NCI-H510A treated with DMSO at 0.1 percent for 48 hours (cell line): ENCODE measurements around the gene GRWD1.

Experiments used
- DNase-seq: peaks from one replicate; lab custom pipeline; 2025; lab: John Stamatoyannopoulos, UW

The GRWD1 gene

DNA sequence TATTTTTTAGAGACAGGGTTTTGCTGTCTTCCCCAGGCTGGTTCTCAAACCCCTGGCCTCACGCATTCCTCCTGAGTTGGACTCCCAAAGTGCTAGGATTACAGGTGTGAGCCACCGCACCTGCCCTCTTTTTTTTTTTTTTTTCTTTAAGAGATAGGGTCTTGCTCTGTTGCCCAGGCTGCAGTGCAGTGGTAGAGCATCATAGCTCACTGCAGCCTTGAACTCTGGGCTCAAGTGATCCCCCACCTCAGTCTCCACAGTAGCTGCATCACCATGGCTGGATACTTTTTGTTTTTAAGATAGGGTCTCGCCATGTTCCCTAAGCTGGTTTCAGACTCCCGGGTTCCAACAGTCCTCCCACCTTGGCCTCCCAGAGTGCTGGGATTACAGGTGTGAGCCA is 11.1 kb downstream of the GRWD1 start:
- DNase-seq: no peak

DNA sequence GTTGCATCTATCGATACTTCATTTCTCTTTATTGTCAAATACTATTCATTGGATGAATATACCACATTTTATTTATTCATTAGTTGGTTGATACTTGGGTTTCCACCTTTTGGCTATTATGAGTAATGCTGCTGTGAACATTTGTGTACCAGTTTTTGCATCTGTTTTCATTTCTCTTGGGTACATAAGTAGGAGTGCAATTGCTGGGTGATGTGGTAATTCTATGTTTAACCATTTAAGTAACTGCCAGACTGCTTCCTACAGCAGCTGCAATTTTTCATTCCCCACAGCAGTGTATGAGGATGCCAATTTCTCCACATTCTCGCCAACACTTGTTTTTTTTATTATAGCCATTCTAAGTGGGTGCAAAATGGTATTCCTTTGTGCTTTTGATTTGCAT is 12.2 kb downstream of the GRWD1 start:
- DNase-seq: no peak

DNA sequence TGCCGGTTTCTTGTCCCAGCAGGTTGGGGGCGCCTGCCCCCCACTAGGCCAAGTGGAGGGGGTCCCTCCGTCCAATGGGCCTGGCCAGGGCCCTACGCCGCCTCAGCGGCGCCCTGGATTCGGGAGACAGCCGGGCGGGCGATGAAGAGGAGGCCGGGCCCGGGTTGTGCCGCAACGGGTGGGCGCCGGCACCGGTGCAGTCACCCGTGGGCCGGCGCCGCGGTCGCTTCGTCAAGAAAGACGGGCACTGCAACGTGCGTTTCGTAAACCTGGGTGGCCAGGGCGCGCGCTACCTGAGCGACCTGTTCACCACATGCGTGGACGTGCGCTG is 15.8 kb downstream of the GRWD1 start:
- DNase-seq: no peak

DNA sequence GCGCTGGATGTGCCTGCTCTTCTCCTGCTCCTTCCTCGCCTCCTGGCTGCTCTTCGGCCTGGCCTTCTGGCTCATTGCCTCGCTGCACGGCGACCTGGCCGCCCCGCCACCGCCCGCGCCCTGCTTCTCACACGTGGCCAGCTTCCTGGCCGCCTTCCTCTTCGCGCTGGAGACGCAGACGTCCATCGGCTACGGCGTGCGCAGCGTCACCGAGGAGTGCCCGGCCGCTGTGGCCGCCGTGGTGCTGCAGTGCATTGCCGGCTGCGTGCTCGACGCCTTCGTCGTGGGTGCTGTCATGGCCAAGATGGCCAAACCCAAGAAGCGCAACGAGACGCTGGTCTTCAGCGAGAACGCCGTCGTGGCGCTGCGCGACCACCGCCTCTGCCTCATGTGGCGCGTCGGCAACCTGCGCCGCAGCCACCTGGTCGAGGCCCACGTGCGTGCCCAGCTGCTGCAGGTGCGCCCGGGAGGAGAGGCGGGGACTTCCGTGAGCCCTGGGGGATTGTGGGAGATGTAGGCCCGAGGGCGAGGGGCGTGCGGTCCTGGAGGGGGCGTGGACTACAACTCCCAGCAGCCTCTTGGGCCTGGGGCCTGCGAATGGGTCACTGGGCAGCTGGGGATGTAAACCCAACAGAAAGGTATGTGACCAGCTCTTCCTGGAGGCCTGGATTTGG is 16.3 kb downstream of the GRWD1 start:
- no peak for DNase-seq

DNA sequence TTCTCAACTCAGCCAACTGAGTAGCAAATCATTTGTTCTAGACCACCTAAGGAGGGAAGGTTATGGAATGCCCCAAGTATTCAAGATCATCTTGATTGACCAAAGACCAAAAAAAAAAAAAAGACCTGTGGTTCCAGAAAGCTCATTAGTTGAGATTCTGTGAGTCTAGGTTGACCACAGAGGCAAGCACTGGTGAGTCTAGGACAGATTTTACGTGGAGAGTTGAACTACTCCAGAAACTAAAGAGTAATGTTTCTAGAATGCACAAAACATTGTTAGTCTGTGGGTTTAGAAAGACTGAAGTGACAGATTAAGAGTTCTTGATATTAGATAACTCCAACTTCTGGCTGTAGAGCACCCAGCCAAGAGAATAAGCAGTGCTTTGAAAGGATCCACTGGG is 19.4 kb downstream of the GRWD1 start:
- no peak for DNase-seq

DNA sequence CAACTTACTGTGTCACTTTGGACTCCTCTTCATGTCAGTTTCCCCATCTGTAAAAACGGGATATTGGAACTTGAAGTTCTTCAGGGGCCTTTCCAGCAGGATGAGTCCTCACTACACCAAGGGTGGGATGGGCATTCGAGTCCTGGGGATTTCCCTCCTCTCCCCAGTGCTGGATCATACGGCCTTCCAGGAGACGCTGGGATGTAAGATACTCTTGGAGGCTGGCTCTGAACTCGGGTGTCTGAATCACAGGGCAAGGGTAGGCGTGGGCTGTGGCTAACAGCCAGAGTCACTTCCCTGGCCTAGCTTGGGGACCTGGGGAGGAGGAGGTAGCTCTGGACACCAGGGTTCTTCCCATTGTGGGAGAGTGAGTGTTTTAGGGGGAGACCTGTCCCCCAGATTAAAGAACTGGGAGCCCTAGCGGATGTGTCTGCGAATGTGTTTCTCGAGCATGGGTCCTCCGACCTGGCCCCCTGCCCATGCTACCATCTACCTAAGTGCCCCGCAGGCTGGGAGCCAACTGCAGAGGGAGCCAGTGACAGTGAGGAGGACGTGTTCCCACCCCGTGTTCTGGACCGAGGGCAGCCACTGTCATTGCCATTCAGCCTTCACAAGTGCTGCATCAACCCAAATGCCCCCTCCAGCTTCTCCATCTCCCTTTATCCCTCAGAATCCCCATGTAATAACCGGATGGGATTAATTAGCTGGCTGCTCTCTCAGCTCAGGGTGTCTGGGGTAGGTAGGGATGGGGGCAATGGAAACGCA is 21.0 kb downstream of the GRWD1 start:
- no peak for DNase-seq

DNA sequence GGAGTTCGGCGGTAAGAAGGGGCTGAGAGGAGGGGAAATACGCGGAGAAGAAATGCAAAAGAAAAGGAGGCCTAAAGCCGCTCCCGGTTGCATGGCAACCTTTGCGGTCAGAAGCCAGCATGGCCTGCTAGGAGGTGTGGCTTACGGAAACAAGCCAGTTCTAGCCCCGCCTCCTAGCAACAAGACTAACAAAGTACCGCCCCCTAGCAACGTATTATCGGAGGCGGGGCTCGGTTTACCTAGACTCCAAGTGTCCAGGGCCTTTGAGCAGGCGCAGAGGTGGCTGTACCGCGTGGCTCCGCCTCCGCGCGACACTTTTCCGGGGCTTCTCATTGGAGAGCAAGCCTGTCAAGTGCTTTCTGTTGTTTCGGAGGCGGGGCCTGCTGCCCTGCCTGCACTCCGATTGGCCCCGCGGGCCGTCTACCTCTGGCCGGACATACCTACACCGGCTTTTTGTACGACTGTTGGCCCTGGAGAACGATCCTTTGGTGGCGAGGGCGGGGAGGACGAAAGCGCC is 23.0 kb downstream of the GRWD1 start:
- peak; percentile 99 for DNase-seq

DNA sequence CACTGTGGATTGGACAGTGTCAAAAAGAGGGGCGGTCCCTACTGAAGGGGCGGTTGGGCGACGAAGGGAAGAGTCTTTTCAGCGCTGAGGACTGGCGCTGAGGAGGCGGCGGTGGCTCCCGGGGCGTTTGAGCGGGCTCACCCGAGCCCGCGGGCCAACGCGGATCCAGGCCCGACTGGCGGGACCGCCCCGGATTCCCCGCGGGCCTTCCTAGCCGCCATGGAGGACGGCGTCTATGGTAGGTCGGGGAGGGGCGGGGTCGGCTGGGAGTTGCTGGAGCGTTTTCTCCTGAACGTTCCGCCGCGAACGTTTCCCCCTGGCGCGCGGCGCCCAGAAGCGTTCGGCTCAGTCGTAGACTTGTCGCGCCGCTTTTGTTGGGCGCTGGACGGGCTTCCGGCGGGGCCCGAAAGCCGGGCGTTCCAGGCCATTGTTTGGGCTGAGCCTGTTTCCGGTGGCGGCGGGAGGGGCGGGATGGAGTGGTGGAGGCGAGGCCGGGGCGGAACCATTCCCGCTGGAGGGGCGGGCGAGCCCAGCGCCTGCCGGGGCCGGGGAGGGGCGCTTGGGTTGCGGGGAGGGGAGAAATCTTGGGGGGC is 23.6 kb downstream of the GRWD1 start, which contains the start of gene CYTH2:
Gene CYTH2, plus strand, starts transcription at position 81 of the 593 bp plus-strand sequence. Its CDS starts 139 bp downstream, at position 220.
- peak; percentile 40 for DNase-seq

DNA sequence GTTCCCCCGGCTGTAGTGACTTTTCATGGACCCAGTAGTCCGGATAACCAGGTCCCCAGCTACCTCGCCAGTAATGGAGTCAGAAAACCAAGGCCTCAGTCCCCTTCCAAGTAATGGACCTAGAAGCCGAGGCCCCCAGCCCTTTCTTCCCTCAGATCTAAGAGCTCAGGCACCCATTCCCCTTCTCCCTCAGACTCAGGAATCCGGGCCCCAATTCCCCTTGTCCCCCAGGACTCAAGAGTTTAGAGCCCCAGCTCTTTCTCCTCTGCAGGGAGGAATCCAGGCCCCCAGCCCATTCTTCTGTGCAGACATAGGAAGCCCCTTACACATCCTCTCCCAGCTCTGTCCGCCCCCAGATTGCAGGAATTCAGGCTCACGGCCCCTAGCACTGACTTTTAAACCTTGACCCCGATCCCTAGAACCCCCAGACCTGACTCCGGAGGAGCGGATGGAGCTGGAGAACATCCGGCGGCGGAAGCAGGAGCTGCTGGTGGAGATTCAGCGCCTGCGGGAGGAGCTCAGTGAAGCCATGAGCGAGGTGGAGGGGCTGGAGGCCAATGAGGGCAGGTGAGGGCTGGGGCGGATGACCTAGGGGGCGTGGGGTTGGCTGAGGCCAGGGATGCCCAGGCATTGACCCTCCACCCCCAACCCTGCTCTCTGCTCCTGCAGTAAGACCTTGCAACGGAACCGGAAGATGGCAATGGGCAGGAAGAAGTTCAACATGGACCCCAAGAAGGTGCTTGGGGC is 24.3 kb downstream of the GRWD1 start:
- DNase-seq: no peak

DNA sequence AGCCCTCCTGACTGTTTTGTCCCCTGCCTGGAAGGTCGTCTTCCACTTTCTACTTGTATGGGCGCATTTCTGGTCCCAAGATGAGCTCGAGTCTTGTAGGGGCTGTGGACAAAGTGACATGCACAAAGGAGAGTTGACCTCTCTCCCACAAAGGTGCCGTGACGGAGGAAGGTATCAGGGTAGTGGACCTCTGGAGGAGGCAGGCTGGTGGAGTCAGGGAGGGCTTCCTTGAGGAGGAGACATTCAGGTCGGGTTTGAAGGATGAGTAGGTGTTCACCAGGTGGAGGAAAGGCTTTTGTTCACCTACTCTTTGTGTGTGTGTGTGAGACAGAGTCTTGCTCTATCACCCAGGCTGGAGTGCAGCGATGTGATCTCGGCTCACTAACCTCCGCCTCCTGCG is 25.1 kb downstream of the GRWD1 start:
- no peak for DNase-seq

DNA sequence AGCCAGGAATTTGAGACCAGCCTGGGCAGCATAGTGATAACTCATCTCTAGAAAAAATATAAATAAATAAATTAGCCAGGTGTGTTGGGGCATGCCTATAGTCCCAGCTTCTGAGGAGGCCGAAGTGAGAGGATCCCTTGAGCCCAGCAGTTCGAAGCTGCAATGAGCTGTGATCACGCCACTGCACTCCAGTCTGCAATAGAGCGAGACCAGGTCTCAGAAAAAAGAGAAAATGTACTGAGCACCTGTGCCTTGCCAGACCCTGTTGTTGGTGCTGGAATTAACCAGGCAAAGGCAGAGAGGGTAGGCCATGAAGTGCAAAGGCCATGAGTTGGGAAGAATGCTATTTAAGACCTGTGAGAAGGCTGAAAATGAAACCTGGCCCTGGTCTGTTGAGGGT is 26.1 kb downstream of the GRWD1 start:
- no peak for DNase-seq

DNA sequence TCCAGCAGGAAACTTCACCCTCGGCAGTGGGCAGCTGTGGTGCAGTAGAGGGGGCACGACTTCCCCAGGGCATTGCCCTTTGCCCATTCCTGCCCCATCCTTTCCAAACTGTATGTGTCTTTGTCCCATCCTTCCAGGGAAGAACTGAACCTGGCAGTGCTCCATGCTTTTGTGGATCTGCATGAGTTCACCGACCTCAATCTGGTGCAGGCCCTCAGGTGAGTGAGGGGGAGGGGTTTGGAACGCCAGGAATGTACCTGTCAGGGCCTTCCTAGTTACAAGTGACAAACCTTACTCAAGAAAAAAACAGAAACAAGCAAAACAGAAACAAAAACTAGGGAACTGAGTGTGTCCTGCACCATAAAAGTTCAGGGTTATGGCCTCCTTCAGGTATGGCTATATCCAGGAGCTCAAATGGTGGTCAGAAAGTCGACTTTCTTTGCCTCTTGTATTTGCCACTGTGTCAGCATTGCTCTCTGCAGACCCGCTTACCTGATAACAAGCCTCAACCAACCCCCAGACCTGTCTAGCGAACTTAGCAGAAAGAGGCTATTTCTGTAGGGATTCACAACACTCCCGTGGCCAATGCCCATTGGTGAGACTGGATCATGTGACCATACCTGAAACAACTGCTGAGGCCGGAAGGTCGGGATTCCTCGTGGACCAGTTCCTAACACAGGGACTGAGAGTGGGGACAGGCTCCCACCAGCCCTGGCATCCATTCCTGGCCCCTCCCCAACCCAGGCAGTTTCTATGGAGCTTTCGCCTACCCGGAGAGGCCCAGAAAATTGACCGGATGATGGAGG is 27.6 kb downstream of the GRWD1 start:
- DNase-seq: no peak

DNA sequence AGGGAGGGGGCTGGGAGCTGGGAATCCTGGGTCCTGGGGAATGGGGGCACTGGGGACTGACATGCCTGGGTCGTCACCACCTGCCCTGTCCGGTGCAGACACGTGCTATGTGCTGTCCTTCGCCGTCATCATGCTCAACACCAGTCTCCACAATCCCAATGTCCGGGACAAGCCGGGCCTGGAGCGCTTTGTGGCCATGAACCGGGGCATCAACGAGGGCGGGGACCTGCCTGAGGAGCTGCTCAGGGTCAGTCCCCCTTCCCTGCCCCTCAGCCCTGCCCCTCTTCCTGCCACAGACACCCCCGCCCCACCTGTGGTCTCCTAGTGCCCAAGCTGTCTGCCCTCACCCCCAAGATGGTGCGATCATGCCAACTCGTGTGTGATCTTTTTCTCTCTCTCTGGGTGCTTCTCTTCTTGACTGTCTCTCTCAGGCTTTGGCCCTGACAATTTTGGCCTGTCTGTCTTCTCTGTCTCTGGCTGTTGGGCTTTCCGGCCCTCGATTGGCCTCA is 28.4 kb downstream of the GRWD1 start:
- no peak for DNase-seq

DNA sequence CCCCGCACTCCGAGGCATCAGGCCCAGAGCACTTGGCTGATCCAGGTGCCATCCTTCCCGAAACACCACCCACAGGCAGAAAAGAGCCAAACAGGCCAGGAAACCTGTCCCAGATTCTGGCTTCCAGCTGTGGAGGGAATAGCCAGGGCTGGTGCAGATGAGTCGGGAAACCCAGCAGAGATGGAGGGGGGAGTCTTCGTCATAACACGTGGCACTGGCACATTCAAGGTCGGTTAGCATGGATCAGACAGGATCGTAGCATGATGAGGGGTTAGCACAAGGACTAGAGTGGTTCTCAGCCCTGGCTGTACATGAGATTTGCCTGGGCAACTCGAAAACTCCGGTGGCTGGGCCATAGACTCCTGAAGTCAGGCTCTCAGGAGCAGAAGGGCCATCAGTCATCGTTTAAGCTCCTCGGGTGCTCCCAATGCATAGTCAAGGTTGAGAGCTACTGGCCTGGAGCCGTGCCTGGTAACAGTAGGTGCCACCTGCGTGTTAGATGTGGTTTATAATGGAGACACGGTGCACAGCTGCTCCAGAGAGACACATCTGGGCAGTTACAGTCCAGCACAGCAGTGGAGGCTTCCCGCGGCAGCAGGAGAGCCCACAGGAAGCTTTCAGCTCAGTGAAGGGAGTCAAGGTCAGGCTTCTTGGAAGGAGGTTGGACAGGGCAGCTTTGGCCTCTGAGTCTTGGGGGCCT is 29.7 kb downstream of the GRWD1 start:
- no peak for DNase-seq

DNA sequence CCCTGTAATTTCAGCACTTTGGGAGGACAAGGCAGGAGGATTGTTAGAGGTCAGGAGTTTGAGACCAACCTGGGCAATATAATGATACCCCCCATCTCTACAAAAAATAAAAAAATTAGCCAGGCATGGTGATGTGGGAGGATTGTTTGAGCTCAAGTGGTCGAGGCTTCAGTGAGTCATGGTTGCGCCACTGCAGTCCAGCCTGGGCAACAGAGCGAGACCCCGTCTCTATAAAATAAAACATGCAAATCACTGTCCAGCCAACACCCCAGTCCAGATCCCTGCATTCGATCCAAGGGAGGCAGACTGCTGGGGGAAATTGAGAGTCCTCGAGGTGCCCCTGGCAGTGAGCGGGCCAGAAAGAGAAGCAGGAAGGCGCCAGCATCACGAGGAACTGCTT is 30.4 kb downstream of the GRWD1 start:
- DNase-seq: no peak

DNA sequence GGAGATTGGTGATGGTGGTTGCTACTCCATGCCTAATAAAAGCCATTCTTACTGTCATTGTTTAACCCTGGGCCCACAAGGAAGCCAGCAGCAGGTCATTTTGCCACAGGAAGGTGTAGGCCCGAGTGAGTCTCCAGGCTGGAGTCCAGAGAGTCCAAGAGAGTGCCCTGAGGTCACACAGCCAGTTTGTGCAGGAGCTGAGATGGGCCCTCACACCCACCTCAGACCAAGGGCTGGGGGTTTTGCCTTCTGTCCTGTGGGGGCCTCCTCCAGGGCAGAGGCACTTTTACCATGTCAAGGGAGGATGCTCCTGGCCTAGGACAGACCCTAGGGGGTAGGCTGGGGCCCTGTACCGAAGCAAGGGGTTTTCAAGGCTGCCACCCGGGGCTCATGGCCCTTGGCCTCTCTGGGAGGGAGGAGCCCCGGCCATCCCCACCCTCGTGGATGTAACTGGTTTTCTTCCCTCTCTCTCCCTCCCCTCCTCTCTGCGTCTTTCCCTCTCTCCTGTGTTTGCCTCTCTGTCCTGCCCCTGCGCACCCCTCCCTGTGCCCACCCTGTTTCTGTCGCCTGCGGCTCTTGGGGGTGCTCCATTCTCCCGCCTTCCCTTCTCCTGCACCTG is 31.4 kb downstream of the GRWD1 start:
- no peak for DNase-seq

DNA sequence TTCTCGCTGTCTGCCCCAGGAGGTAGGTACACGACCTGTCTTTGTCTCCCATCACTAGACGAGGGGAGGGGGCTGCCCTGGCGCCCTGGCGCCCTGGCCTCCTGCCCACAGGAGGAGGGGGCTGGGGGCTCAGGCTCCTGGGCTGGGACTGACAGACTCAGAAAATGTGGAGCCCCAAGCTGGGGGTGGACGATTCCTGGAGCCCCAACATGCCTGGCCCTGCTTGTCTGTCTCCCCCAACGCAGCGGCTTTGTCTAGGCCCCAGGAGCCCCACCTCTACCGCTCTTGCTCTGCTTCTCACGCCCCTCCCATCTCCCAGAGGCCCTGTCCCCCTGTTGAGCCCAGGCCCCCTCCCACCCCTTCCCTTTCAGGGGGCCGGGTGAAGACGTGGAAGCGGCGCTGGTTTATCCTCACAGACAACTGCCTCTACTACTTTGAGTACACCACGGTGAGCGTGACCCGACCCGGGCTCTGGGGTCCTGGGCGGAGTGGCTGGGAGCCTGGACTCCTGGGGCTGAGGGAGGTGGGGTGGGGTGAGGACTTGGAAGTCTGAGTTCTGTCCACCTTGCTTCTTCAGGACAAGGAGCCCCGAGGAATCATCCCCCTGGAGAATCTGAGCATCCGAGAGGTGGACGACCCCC is 32.0 kb downstream of the GRWD1 start:
- no peak for DNase-seq

DNA sequence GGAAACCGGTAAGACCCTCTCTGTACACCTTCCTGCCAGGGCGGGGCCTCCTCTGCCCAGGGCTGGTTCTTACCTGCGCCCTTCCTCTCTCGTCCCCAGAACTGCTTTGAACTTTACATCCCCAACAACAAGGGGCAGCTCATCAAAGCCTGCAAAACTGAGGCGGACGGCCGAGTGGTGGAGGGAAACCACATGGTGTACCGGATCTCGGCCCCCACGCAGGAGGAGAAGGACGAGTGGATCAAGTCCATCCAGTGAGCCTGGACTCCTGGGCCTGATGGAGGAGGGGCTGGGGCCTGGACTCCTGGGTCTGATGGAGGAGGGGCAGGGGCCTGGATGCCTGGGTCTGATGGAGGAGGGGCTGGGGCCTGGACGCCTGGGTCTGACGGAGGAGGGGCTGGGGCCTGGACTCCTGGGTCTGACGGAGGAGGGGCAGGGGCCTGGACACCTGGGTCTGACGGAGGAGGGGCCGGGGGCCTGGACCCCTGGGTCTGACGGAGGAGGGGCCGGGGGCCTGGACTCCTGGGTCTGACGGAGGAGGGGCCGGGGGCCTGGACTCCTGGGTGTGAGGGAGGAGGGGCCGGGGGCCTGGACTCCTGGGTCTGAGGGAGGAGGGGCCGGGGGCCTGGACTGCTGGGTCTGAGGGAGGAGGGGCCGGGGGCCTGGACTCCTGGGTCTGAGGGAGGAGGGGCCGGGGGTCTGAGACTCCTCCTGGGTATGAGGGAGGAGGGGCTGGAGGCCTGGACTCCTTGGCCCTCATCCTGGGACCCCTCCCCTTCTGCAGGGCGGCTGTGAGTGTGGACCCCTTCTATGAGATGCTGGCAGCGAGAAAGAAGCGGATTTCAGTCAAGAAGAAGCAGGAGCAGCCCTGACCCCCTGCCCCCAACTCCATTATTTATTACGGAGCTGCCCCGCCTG is 32.8 kb downstream of the GRWD1 start:
- DNase-seq: no peak

DNA sequence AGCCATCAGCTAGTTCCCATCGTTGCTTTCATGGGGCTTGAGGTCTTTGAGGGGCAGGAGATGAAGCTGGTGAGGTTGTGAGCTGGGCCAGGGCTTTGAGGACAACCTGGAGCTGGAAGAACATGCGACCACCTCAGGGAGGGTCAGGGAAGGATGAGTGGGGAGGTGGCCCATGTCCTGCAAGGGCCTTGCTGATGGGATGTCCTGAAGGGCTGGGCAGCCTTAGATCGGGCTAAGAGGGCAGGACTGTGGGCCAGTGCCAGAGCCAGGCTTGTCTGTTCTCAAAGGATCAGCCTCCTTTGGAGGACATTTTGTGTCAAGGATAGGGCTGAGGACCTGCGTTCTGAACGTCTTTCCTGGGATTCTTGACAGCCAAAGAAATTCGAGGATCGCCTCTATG is 33.9 kb downstream of the GRWD1 start:
- no peak for DNase-seq
